Rectal smooth muscle tissue (tissue), 1 donor: Measurements from ENCODE around the gene IER5L.
A peak's percentile ranks its signal among the peaks of the same experiment; 100 is the strongest.
"Not testable (repeated sequence)": the region's sequence is repeated elsewhere in the genome, so short reads cannot be mapped to it uniquely, and the experiment has no call there.

Source experiments
- H3K27ac ChIP-seq: one replicate; pipeline ENCODE4 v1.7.0; 2013; ENCODE audit warnings: low read depth, low read length, inconsistent platforms
- H3K27me3 ChIP-seq: one replicate; pipeline ENCODE4 v1.7.0; 2013; ENCODE audit warnings: low read length; ENCODE audit not compliant: control insufficient read depth, insufficient read depth
- H3K36me3 ChIP-seq: one replicate; pipeline ENCODE4 v1.7.0; 2013; ENCODE audit warnings: low read length; ENCODE audit not compliant: control insufficient read depth, insufficient read depth
- H3K4me1 ChIP-seq: one replicate; pipeline ENCODE4 v1.7.0; 2013; ENCODE audit warnings: low read length; ENCODE audit not compliant: control insufficient read depth, insufficient read depth
- H3K4me3 ChIP-seq: one replicate; pipeline ENCODE4 v1.7.0; 2013; ENCODE audit warnings: low read length
- H3K9ac ChIP-seq: one replicate; pipeline ENCODE4 v1.7.0; 2013; ENCODE audit warnings: low read length

IER5L gene

DNA sequence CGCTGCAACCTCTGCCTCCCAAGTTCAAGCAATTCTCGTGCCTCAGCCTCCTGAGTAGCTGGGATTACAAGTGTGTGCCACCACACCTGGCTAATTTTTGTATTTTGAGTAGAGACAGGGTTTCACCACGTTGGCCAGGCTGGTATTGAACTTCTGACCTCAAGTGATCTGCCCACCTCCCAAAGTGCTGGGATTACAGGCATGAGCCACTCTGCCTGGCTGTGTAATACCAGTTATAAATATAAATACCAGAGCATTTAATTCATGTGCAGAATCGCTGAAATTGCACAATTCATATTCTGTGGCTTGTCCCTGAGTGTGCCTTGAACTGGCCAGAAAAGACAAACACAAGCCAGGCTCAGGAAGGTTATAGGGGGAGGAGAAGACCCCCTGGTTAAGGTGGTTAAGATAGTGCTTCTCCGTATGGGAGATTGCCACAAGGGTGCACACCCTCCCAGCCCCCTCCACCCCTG lies 14.8 kb downstream of the IER5L start:
- H3K9ac ChIP-seq, H3K4me3 ChIP-seq, H3K27me3 ChIP-seq, H3K36me3 ChIP-seq, H3K27ac ChIP-seq: not testable (repeated sequence)
- H3K4me1 ChIP-seq: peaks cover 15% of the 10 kb centered on the region

DNA sequence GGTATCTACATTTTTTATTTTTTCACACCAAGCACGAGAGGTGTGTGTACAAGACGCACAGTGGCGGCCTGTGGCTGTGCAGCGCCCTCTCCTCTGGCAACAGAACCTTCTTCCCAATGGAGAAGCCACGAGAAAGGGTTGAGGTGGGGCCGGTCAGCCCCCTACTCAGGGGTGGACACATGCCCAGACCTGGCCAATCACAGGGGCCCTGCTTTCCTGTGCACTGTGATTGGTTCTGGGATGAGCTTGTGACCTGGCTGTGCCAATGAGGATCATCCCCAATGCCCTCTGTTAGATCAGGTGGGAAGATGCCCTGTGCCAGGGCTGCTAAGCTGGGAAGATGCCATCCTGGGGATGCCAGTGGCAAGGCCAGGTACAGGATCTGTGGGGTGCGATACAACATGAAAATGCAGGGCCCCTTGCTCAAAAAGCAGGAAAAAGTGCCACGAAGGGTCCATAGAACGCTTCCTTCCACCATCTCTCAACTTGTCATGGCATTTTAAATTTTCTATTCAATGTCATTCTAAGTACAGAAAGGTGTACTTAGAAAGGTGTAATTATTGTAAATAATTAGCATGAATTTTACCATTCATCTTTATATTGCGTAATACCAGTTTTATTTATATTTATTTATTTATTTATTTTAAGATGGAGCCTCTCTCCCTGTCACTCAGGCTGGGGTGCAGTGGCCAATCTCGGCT lies 15.4 kb downstream of the IER5L start:
- Histone ChIP-seq H3K4me3 (no peak overlapping the region), H3K27me3 (no peaks in the 10 kb centered on the region), H3K27ac (no peak overlapping the region)

DNA sequence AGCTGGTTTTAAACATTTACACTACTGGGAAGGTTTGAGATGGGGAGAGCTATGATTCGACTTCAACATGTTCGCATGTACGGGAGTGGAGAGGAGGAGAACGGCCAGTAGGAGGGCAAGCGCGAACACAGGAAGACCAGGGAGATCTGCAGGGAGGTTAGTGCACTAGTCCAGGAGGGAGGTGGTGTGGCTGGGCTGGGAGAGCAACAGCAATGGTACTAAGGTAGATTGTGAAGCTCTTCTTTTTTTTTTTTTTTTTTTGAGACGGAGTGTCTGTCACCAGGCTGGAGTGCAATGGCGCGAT lies 16.6 kb downstream of the IER5L start:
- no peak overlapping the region for H3K4me3 ChIP-seq
- H3K4me1 ChIP-seq: peaks cover 4% of the 10 kb centered on the region
- no peak overlapping the region for H3K9ac ChIP-seq
- H3K27ac ChIP-seq: no peak overlapping the region
- H3K27me3 ChIP-seq: no peaks in the 10 kb centered on the region
- H3K36me3 ChIP-seq: no peaks in the 10 kb centered on the region

More for the DNA sequence above, 15.4 kb downstream of the IER5L start:
- no peaks in the 10 kb centered on the region for H3K36me3 ChIP-seq
- H3K9ac ChIP-seq: no peak overlapping the region
- peaks cover 10% of the 10 kb centered on the region for H3K4me1 ChIP-seq

DNA sequence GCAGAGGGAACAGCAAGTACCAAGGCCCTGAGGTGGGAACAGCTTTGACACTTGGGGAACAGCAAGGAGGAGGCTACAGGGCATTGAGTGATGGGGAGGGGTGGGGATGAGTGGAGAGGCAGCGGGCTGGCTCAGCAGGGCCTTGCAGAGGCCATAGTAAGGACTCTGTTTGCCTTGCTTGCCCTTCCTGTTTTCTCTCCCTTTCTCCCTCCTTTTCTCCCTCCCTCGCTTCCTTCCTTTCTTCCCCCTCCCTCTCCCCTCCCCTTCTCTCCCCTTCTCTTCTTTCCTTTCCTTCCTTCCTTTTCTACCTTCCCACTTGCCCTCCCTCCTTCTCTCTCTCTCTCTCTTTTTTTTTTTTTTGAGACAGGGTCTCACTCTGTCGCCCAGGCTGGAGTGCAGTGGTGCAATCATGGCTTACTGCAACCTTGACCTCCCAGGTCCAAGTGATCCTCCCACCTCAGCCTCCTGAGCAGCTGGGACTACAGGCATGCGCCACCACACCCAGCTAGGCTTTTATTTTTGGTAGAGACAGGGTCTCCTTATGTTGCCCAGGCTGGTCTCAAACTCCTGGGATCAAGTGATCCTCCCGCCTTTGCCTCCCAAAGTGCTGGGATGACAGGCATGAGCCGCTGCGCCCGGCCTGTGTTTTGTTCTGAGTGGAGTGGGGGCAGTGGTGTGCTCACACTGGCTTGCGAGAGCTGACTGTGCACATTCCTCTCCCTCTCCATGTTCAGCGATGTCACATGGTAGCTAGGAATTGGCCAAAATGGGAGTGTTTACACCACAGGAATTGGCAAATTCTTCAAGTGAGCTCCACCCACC lies 17.1 kb downstream of the IER5L start:
- H3K27ac ChIP-seq: no peak overlapping the region
- H3K9ac ChIP-seq: no peak overlapping the region
- no peaks in the 10 kb centered on the region for H3K36me3 ChIP-seq
- no peaks in the 10 kb centered on the region for H3K27me3 ChIP-seq
- peaks cover 4% of the 10 kb centered on the region for H3K4me1 ChIP-seq
- H3K4me3 ChIP-seq: no peak overlapping the region

DNA sequence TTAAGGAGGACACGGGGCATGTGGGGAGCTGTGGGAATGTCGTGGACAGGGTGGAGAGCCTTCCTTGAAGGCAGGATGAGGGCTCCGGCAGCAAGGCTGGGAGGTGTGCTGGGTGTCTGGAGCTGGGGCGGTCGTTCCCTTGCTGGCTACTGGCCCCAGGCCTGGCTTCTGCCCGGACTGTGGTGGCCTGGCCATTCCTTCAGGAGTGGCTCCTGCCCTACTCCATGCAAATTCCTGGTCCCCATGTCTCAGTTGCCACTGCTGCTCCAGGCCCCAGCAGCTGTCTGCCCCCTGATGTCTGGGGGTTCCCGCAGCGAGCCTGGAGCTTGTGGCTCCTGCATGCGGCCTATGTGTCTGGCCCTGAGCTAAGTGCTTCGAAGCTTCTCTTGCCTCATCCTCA lies 21.9 kb downstream of the IER5L start:
- no peak overlapping the region for H3K9ac ChIP-seq
- H3K27ac ChIP-seq: no peak overlapping the region
- peaks cover 5% of the 10 kb centered on the region for H3K36me3 ChIP-seq
- no peaks in the 10 kb centered on the region for H3K27me3 ChIP-seq
- H3K4me3 ChIP-seq: no peak overlapping the region
- H3K4me1 ChIP-seq: no peaks in the 10 kb centered on the region

DNA sequence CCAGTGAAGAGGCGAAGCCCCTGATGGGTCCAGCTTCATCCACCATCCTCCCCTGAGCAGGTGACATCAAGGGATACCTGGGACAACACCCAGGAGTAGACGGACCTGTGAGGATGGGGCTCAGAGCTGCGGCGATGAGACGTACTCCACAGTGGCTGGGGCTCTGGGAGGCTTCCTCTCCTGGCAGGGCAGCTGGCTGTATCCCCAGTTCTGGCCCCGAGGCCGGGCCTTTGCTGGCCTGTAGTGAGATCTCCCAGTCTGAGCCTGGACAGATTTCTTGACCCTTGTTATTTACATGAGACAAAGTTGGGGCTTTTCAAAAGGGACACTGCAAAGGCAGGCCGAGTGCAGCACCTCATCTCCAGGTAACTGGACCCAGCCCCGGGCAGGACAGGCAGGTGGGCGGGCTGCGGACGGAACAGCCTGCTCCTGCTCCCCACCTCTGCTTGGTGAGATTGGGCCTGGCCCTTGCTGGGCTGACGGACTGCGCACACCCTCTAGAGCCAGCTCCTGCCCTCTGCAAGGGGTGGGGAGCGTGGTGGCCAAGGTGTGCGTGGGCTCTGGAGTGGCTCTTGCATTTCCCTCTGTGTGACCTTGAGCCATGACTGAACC lies 23.1 kb downstream of the IER5L start:
- H3K27ac ChIP-seq: no peak overlapping the region
- H3K9ac ChIP-seq: no peak overlapping the region
- no peaks in the 10 kb centered on the region for H3K4me1 ChIP-seq
- no peaks in the 10 kb centered on the region for H3K27me3 ChIP-seq
- H3K36me3 ChIP-seq: peaks cover 5% of the 10 kb centered on the region
- no peak overlapping the region for H3K4me3 ChIP-seq

DNA sequence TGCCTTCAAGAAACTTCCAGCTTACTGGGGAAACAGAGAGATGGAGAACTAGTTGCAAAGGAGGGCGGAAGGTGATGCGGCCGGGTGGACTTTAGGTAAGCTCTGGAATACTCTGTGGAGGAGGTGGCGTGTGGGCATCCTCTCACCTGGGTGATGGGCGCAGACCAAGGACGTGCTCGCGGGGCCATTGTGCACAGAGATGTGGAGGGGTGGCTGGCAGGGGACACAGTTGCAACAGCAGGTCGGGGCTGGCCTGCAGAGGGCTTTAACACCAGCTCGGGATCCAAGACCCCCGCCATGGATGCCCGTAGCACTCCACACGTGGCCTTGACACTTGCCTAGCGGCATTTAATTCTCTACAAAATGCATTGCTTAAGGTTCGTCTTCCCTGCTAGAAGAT lies 26.6 kb downstream of the IER5L start:
- H3K4me3 ChIP-seq: no peak overlapping the region
- peaks cover 5% of the 10 kb centered on the region for H3K36me3 ChIP-seq

DNA sequence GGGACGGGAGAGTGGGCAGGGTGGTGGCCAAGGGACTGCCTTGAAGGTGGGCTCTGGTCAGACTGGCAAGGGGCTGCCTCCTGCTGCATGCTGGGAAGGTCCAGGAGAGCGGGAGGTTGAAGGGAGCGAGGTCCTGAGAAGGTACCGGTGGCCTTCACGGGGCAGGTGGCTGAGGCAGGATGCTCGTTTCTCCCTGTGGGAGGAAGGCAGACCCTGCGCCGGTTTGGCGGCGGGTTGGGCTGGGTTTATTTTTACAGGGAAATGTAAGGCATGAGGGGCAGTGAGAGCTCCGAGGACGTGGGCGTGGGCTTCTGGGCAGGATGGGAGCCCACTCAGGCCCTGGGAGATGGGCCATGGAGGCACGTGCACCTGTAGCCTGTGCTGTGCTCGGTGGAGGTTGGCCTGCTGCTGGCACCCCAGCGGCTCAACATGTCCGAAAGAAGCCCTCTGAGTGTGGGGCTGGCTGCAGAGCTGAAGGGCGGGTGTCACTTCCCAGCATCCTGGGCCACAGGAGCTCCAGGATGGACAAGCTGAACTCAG lies 27.3 kb downstream of the IER5L start:
- Histone ChIP-seq H3K36me3 (peaks cover 5% of the 10 kb centered on the region), H3K4me1 (peaks cover 15% of the 10 kb centered on the region), H3K27ac (no peak overlapping the region), H3K27me3 (no peaks in the 10 kb centered on the region), H3K9ac (no peak overlapping the region), H3K4me3 (no peak overlapping the region)

More for the DNA sequence above, 26.6 kb downstream of the IER5L start:
- Histone ChIP-seq H3K27ac (no peak overlapping the region), H3K9ac (no peak overlapping the region), H3K27me3 (no peaks in the 10 kb centered on the region), H3K4me1 (peaks cover 8% of the 10 kb centered on the region)

DNA sequence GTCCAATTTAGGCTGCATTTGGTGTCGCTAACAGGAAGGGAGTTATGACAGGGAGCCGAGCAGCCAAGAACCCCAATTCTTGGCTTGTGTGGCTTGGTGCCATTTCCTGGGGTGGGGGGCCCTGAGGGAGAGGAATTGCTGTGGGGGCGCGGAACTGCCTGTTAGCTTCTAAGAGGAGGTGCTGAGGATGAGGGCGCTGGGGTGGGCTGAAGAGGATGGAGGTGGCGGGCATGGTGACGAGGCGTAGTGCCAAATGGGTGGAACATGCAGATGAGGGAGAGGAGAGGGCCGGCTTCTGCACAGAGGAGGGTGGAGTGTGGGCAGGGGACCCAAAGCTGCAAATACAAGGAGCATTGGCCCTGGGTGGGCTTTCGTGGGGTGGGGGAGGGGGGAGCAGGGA lies 27.9 kb downstream of the IER5L start:
- Histone ChIP-seq H3K4me1 (peaks cover 21% of the 10 kb centered on the region), H3K9ac (no peak overlapping the region), H3K27ac (no peak overlapping the region), H3K36me3 (peaks cover 5% of the 10 kb centered on the region), H3K4me3 (no peak overlapping the region), H3K27me3 (no peaks in the 10 kb centered on the region)

DNA sequence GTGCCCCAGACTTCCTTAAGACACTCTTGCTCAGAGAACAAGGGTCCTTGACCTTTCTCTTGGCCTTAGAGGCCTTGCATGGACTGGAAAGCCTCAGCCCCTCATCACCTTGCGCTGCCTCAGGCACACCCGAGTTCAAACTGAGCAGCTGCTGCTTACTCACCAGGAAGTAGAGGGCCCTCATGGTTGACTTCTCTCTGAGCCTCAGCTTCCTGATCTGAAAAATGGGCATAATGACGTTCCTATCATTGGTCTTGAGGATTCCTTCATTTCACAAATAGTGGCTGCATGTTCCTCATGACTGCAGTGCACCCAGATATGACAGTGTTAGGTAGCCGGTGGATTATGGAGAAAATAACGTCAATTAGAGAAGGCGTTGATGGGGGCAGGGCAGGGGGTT lies 28.6 kb downstream of the IER5L start:
- no peaks in the 10 kb centered on the region for H3K27me3 ChIP-seq
- H3K36me3 ChIP-seq: peaks cover 2% of the 10 kb centered on the region
- H3K4me1 ChIP-seq: peaks cover 22% of the 10 kb centered on the region
- no peak overlapping the region for H3K27ac ChIP-seq
- H3K9ac ChIP-seq: no peak overlapping the region
- no peak overlapping the region for H3K4me3 ChIP-seq

DNA sequence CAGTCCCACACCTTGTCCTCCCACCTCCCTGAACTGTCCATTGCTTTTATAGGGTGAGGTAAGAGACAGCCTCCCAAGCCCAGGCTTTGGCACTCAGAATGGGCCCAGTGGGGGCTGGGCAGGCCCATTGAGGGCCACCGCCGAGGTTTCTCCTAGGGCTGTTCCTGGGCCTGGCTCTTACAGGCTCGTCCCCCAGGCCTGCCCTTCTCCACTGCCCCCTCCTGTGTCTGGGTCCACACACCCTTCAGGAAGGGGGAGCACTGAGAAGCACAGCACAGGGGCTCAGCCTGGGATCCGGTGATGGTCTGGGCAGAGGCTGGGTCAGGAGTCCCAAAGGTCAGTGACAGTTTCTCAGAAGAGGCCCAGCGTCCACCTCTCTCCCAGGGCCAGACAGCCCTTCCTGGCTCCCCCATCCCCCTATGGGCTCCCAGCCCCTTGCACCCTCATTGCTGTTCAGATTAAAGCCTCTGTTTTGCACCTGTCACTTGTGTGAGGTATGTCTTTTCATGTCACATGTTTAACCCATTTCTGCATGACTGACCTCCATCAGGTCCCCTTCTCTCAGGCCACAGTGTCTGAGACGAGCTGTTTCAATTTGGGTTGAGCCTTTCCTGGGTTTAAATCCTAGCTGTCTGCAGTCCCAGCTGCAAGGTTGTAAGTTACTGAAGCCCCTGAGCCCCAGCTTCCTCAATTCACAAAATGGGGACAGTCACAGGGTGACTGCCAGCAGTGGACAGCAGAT lies 29.4 kb downstream of the IER5L start:
- H3K27me3 ChIP-seq: no peaks in the 10 kb centered on the region
- H3K4me1 ChIP-seq: peaks cover 28% of the 10 kb centered on the region
- no peak overlapping the region for H3K4me3 ChIP-seq
- no peak overlapping the region for H3K9ac ChIP-seq
- no peak overlapping the region for H3K27ac ChIP-seq
- H3K36me3 ChIP-seq: no peaks in the 10 kb centered on the region

DNA sequence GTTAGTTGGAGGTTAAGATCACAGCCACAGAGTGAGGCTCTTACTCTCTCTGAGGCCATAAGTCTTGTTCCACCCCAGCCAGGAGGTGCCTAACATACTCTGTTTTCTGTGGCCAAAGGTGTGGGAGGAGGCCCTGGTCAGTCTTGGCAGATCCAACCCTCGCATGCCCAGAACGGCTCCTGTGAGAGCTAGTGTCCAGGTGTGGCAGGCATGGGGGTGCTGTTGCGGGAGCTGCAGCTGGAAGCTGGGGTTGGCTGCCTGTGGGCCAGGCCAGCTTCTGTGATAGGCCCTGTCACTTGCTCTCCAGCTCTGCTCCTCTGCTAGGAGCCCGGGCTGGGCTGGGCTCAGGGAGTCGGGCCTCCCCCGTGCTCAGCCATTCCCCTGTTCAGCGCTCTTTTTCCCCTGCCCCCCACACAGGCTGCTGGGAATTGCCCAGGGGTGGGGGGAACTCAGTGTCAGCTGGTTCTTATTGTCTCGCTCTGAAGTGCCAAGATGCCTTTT lies 31.6 kb downstream of the IER5L start:
- Histone ChIP-seq H3K36me3 (peaks cover 2% of the 10 kb centered on the region), H3K4me1 (peaks cover 47% of the 10 kb centered on the region), H3K27me3 (no peaks in the 10 kb centered on the region), H3K4me3 (no peak overlapping the region), H3K9ac (no peak overlapping the region), H3K27ac (peak overlapping the region; percentile 80)
